Measurements from ENCODE around the gene FSTL4.
"Not testable (repeated sequence)": the region's sequence is repeated elsewhere in the genome, so short reads cannot be mapped to it uniquely, and the experiment has no call there.

FSTL4 gene

GRCh38 chr5:133205204-133205603 is 407.1 kb downstream of the FSTL4 start:
- in situ Hi-C loops (cut with MboI; ENCODE audit: low sequenced_read_pairs) = no loop called here

GRCh38 chr5:133203317-133204305 is 408.7 kb downstream of the FSTL4 start:
- in situ Hi-C loops (cut with MboI; ENCODE audit: low sequenced_read_pairs) = no loop called here

- in situ Hi-C loops (cut with MboI; ENCODE audit: low sequenced_read_pairs) = no loop called here
Observed at GRCh38 chr5:133202066-133202665, 410.2 kb downstream of the FSTL4 start.

- in situ Hi-C loops (cut with MboI; ENCODE audit: low sequenced_read_pairs) = no loop called here
Observed at GRCh38 chr5:133201310-133201709, 411.0 kb downstream of the FSTL4 start.

- in situ Hi-C loops (cut with MboI; ENCODE audit: low sequenced_read_pairs) = no loop called here
Observed at GRCh38 chr5:133200256-133200655, 412.1 kb downstream of the FSTL4 start.

- in situ Hi-C loops (cut with MboI; ENCODE audit: low sequenced_read_pairs) = no loop called here
Observed at GRCh38 chr5:133199417-133200178, 412.7 kb downstream of the FSTL4 start.

GRCh38 chr5:133198511-133198910 is 413.8 kb downstream of the FSTL4 start:
- in situ Hi-C loops (cut with MboI; ENCODE audit: low sequenced_read_pairs) = no loop called here

- in situ Hi-C loops (cut with MboI; ENCODE audit: low sequenced_read_pairs) = no loop called here
Observed at GRCh38 chr5:133196441-133197085, 415.8 kb downstream of the FSTL4 start.

GRCh38 chr5:133195250-133195649 is 417.1 kb downstream of the FSTL4 start:
- in situ Hi-C loops (cut with MboI; ENCODE audit: low sequenced_read_pairs) = no loop called here

GRCh38 chr5:133193794-133194193 is 418.5 kb downstream of the FSTL4 start:
- in situ Hi-C loops (cut with MboI; ENCODE audit: low sequenced_read_pairs) = no loop called here

GRCh38 chr5:133192716-133193115 is 419.6 kb downstream of the FSTL4 start:
- in situ Hi-C loops (cut with MboI; ENCODE audit: low sequenced_read_pairs) = no loop called here

- in situ Hi-C loops (cut with MboI; ENCODE audit: low sequenced_read_pairs) = no loop called here
Observed at GRCh38 chr5:133189881-133190280, 422.5 kb downstream of the FSTL4 start.

GRCh38 chr5:133179405-133179804 is 432.9 kb downstream of the FSTL4 start:
- in situ Hi-C loops (cut with MboI; ENCODE audit: low sequenced_read_pairs) = no loop called here

GRCh38 chr5:133170756-133171387 is 441.5 kb downstream of the FSTL4 start:
- in situ Hi-C loops (cut with MboI; ENCODE audit: low sequenced_read_pairs) = not testable (repeated sequence)

- in situ Hi-C loops (cut with MboI; ENCODE audit: low sequenced_read_pairs) = no loop called here
Observed at GRCh38 chr5:133164759-133165158, 447.6 kb downstream of the FSTL4 start.

- in situ Hi-C loops (cut with MboI; ENCODE audit: low sequenced_read_pairs) = no loop called here
Observed at GRCh38 chr5:133163839-133164238, 448.5 kb downstream of the FSTL4 start.

- in situ Hi-C loops (cut with MboI; ENCODE audit: low sequenced_read_pairs) = no loop called here
Observed at GRCh38 chr5:133159543-133159942, 452.8 kb downstream of the FSTL4 start.

- in situ Hi-C loops (cut with MboI; ENCODE audit: low sequenced_read_pairs) = no loop called here
Observed at GRCh38 chr5:133155326-133155969, 456.9 kb downstream of the FSTL4 start.

GRCh38 chr5:133154274-133155075 is 457.9 kb downstream of the FSTL4 start:
- in situ Hi-C loops (cut with MboI; ENCODE audit: low sequenced_read_pairs) = no loop called here
